ENCODE measurements around the gene CACNA1G.

DNA sequence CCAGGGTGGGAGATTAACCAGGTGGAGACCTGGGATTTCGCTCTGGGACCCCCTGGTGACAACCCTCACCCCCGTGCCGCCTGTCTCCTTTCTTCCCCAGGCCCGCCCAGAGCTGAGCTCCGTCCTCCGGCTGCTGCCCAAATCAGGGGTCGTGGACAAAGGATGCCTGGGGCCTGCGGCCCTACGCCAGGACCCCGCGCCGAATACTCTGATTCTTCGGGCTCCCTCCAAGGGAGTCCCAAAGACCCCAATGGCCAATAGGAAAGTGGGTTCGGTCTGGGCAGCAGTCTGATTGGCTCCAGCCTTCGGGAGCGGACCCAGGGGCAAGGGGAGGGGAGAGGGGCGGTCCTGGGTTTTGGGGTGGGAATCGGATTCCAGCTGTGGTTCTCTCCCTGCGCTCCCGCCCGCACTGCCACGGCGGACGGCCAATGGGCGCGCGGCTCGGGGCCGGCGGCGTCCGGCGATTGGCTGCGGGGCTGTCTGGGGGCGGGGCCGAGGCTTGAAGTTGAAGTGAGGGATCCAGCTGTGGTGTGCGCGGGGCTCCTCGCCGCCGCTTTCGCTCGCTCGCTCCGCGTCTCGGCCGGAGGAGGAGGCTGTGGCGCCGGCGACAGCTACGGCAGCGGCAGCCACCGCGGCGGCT, at the start of gene CACNA1G:
- no peak for TF ChIP-seq POLR2AphosphoS5 (IDR thresholded peaks at IDR 0.05; ENCODE audit: low read depth, low read length)
- no peak for TF ChIP-seq SIN3A (IDR thresholded peaks at IDR 0.05; ENCODE audit: borderline replicate concordance, insufficient read depth, low read length)
- TF ChIP-seq, protein P1, sequence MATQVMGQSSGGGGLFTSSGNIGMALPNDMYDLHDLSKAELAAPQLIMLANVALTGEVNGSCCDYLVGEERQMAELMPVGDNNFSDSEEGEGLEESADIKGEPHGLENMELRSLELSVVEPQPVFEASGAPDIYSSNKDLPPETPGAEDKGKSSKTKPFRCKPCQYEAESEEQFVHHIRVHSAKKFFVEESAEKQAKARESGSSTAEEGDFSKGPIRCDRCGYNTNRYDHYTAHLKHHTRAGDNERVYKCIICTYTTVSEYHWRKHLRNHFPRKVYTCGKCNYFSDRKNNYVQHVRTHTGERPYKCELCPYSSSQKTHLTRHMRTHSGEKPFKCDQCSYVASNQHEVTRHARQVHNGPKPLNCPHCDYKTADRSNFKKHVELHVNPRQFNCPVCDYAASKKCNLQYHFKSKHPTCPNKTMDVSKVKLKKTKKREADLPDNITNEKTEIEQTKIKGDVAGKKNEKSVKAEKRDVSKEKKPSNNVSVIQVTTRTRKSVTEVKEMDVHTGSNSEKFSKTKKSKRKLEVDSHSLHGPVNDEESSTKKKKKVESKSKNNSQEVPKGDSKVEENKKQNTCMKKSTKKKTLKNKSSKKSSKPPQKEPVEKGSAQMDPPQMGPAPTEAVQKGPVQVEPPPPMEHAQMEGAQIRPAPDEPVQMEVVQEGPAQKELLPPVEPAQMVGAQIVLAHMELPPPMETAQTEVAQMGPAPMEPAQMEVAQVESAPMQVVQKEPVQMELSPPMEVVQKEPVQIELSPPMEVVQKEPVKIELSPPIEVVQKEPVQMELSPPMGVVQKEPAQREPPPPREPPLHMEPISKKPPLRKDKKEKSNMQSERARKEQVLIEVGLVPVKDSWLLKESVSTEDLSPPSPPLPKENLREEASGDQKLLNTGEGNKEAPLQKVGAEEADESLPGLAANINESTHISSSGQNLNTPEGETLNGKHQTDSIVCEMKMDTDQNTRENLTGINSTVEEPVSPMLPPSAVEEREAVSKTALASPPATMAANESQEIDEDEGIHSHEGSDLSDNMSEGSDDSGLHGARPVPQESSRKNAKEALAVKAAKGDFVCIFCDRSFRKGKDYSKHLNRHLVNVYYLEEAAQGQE (IDR thresholded peaks at IDR 0.05; ENCODE audit: insufficient read depth in 1 of 2, low read depth in 2 of 2, low read length in 2 of 2): no peak
- no peak for TF ChIP-seq TAF1 (IDR thresholded peaks at IDR 0.05; ENCODE audit: borderline replicate concordance, insufficient read depth, low read length)

All from PFSK-1 (cell line).